H1 (cell line): Measurements from ENCODE around the gene PRICKLE3. TPM values are rescaled to one million over a fixed set of nuclear protein-coding genes. Genes with fewer than 3 reads are reported as not detected.

Experiments
- CHD1 ChIP-seq: IDR thresholded peaks from 2 replicates; pipeline ENCODE4 v1.6.1; 2012; ENCODE audit warnings: low read depth, low read length, improper control_type of control experiment
- CHD2 ChIP-seq: IDR thresholded peaks from 2 replicates; pipeline ENCODE4 v1.6.1; 2012; ENCODE audit warnings: low read length, improper control_type of control experiment
- HDAC6 ChIP-seq: IDR thresholded peaks from one replicate; pipeline ENCODE4 v1.7.1; 2012; ENCODE audit warnings: low read depth, mild to moderate bottlenecking, inconsistent platforms, low read length, moderate library complexity
- MAFK ChIP-seq: IDR thresholded peaks from 2 replicates; pipeline ENCODE4 v1.6.1; 2012; ENCODE audit warnings: low read depth, mild to moderate bottlenecking, improper control_type of control experiment, low read length
- SIN3A ChIP-seq, 2 experiments: IDR thresholded peaks in 1 of 2; conservative IDR thresholded peaks in 1 of 2; 2 replicates each; pipeline ENCODE4 v1.6.1; 2011 to 2012; ENCODE audit warnings: low read length in 2 of 2, improper control_type of control experiment in 1 of 2, low read depth in 1 of 2, mild to moderate bottlenecking in 1 of 2
- TEAD4 ChIP-seq: IDR thresholded peaks from 2 replicates; pipeline ENCODE4 v1.6.1; 2012; ENCODE audit warnings: low read depth, low read length, inconsistent platforms, mixed read lengths
- polyA plus RNA-seq, 7 experiments: library from polyadenylated mRNA; depleted of rRNA in 3 of 7; stranded (reverse) in 5 of 7; unstranded in 2 of 7; fragments of >200 nt in 5 of 7; fragments of 200-250 nt in 2 of 7; gene quantifications; 1 replicate in 5 of 7; 2 replicates in 1 of 7; 4 replicates in 1 of 7; pipeline versions ENCODE4 v1.2.1 to v1.2.3, GENCODE V29; 2011 to 2013; ENCODE audit warnings: missing spikeins in 2 of 7, mixed read lengths in 2 of 7
- total RNA-seq: library from RNA; stranded (reverse); fragmentation: NEBNext Ultra II Directional; extraction: Animal tissue kit (Norgen Biotek cat#: 25700); gene quantifications from 2 replicates; pipeline ENCODE4 v1.2.1, GENCODE V29; 2021
- TF ChIP-seq, protein P1 (sequence below): fragments of 300-600 bp; sonication (generic); IDR thresholded peaks from 2 replicates; pipeline ENCODE4 v1.7.1; 2012; ENCODE audit warnings: low read length, moderate library complexity, mild to moderate bottlenecking, inconsistent platforms; ENCODE audit not compliant: insufficient replicate concordance
- TF ChIP-seq, protein P2 (sequence below): IDR thresholded peaks from 2 replicates; pipeline ENCODE4 v1.6.1; 2011; ENCODE audit warnings: low read depth, mild to moderate bottlenecking, low read length; ENCODE audit not compliant: insufficient read depth
- TF ChIP-seq, protein P3 (sequence below): IDR thresholded peaks from 2 replicates; pipeline ENCODE4 v1.6.1; 2011; ENCODE audit warnings: low read length, improper control_type of control experiment

The PRICKLE3 gene
- total and polyA plus RNA-seq, 2 of the 8 experiments (the other 6 are each of a cell fraction or from before 2014, with no cell fraction given), result 9.1 to 10.6 TPM

DNA sequence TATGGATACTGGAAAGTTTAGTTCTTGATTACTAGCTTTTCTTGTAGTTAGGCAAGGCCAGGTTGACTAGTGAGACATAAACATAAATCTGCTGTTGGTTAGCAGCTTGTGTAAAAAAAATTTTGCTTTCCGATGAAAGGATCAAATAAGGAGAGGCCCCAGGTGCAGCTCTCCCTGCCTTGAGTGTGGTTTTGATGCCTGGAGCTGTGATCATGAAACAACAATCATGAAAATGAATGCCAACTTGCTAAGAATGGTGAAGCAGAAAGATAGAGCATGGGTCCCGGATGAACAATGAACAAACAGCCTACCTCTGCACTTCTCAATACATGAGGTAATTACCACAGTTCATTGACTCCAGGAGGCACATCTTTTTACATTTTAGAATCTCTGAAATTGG, 28.2 kb upstream of the PRICKLE3 start (continued):
- TF ChIP-seq, protein P1, sequence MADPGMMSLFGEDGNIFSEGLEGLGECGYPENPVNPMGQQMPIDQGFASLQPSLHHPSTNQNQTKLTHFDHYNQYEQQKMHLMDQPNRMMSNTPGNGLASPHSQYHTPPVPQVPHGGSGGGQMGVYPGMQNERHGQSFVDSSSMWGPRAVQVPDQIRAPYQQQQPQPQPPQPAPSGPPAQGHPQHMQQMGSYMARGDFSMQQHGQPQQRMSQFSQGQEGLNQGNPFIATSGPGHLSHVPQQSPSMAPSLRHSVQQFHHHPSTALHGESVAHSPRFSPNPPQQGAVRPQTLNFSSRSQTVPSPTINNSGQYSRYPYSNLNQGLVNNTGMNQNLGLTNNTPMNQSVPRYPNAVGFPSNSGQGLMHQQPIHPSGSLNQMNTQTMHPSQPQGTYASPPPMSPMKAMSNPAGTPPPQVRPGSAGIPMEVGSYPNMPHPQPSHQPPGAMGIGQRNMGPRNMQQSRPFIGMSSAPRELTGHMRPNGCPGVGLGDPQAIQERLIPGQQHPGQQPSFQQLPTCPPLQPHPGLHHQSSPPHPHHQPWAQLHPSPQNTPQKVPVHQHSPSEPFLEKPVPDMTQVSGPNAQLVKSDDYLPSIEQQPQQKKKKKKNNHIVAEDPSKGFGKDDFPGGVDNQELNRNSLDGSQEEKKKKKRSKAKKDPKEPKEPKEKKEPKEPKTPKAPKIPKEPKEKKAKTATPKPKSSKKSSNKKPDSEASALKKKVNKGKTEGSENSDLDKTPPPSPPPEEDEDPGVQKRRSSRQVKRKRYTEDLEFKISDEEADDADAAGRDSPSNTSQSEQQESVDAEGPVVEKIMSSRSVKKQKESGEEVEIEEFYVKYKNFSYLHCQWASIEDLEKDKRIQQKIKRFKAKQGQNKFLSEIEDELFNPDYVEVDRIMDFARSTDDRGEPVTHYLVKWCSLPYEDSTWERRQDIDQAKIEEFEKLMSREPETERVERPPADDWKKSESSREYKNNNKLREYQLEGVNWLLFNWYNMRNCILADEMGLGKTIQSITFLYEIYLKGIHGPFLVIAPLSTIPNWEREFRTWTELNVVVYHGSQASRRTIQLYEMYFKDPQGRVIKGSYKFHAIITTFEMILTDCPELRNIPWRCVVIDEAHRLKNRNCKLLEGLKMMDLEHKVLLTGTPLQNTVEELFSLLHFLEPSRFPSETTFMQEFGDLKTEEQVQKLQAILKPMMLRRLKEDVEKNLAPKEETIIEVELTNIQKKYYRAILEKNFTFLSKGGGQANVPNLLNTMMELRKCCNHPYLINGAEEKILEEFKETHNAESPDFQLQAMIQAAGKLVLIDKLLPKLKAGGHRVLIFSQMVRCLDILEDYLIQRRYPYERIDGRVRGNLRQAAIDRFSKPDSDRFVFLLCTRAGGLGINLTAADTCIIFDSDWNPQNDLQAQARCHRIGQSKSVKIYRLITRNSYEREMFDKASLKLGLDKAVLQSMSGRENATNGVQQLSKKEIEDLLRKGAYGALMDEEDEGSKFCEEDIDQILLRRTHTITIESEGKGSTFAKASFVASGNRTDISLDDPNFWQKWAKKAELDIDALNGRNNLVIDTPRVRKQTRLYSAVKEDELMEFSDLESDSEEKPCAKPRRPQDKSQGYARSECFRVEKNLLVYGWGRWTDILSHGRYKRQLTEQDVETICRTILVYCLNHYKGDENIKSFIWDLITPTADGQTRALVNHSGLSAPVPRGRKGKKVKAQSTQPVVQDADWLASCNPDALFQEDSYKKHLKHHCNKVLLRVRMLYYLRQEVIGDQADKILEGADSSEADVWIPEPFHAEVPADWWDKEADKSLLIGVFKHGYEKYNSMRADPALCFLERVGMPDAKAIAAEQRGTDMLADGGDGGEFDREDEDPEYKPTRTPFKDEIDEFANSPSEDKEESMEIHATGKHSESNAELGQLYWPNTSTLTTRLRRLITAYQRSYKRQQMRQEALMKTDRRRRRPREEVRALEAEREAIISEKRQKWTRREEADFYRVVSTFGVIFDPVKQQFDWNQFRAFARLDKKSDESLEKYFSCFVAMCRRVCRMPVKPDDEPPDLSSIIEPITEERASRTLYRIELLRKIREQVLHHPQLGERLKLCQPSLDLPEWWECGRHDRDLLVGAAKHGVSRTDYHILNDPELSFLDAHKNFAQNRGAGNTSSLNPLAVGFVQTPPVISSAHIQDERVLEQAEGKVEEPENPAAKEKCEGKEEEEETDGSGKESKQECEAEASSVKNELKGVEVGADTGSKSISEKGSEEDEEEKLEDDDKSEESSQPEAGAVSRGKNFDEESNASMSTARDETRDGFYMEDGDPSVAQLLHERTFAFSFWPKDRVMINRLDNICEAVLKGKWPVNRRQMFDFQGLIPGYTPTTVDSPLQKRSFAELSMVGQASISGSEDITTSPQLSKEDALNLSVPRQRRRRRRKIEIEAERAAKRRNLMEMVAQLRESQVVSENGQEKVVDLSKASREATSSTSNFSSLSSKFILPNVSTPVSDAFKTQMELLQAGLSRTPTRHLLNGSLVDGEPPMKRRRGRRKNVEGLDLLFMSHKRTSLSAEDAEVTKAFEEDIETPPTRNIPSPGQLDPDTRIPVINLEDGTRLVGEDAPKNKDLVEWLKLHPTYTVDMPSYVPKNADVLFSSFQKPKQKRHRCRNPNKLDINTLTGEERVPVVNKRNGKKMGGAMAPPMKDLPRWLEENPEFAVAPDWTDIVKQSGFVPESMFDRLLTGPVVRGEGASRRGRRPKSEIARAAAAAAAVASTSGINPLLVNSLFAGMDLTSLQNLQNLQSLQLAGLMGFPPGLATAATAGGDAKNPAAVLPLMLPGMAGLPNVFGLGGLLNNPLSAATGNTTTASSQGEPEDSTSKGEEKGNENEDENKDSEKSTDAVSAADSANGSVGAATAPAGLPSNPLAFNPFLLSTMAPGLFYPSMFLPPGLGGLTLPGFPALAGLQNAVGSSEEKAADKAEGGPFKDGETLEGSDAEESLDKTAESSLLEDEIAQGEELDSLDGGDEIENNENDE, result no peak
- TF ChIP-seq CHD2 (no peak), MAFK (no peak), HDAC6 (no peak), CHD1 (no peak), SIN3A (conservative IDR thresholded peaks at IDR 0.05 in 1 of 2, IDR thresholded peaks at IDR 0.05 in 1 of 2; ENCODE audit: low read depth in 1 of 2, low read length in 2 of 2) (no peak), TEAD4 (no peak)
- TF ChIP-seq, protein P2, sequence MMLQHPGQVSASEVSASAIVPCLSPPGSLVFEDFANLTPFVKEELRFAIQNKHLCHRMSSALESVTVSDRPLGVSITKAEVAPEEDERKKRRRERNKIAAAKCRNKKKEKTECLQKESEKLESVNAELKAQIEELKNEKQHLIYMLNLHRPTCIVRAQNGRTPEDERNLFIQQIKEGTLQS, result no peak
- TF ChIP-seq, protein P3, sequence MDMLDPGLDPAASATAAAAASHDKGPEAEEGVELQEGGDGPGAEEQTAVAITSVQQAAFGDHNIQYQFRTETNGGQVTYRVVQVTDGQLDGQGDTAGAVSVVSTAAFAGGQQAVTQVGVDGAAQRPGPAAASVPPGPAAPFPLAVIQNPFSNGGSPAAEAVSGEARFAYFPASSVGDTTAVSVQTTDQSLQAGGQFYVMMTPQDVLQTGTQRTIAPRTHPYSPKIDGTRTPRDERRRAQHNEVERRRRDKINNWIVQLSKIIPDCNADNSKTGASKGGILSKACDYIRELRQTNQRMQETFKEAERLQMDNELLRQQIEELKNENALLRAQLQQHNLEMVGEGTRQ, result no peak
